HepG2 (cell line): ENCODE data around the gene TRAPPC4. TPM values are rescaled to one million over a fixed set of nuclear protein-coding genes. Genes with fewer than 3 reads are reported as not detected.

Experiments used
- MLX ChIP-seq: IDR thresholded peaks from 2 replicates; pipeline ENCODE4 v1.6.1; 2016
- NR1H2 ChIP-seq: sonication (generic); formaldehyde crosslinking; IDR thresholded peaks from 2 replicates; pipeline ENCODE4 v1.8.1; 2022; ENCODE audit warnings: low read depth, missing genetic modification reagents, borderline replicate concordance
- SSRP1 ChIP-seq: IDR thresholded peaks from 2 replicates; pipeline ENCODE4 v1.6.1; 2016; ENCODE audit warnings: control low read depth
- ZNF337 ChIP-seq: sonication (generic); formaldehyde crosslinking; IDR thresholded peaks from 2 replicates; pipeline ENCODE4 v1.5.1; 2020; ENCODE audit warnings: missing genetic modification reagents, low read depth, mild to moderate bottlenecking, borderline replicate concordance
- ZNF567 ChIP-seq: sonication (generic); formaldehyde crosslinking; IDR thresholded peaks from 2 replicates; pipeline ENCODE4 v1.8.1; 2023; ENCODE audit warnings: mild to moderate bottlenecking, missing genetic modification reagents, borderline replicate concordance
- ZNF646 ChIP-seq: sonication (generic); formaldehyde crosslinking; IDR thresholded peaks from 2 replicates; pipeline ENCODE4 v1.9.0; 2021; ENCODE audit warnings: mild to moderate bottlenecking, missing genetic modification reagents
- polyA plus RNA-seq, 8 experiments: library from polyadenylated mRNA; depleted of rRNA in 3 of 8; stranded (reverse) in 7 of 8; unstranded in 1 of 8; fragments of >200 nt; fragmentation: Illumina TruSeq in 4 of 8; extraction: Trizol in 4 of 8; gene quantifications; 2 replicates each; pipeline versions ENCODE4 v1.2.1 to v1.2.3, GENCODE V29; 2011 to 2016; ENCODE audit warnings: low read depth in 4 of 8, missing spikeins in 1 of 8, mixed read lengths in 1 of 8; ENCODE audit not compliant: insufficient read depth in 1 of 8
- total RNA-seq, 5 experiments: library from RNA; depleted of rRNA; stranded (reverse); fragments of >200 nt; fragmentation: Illumina TruSeq; extraction: Trizol; gene quantifications; 2 replicates each; pipeline ENCODE4 v1.2.3, GENCODE V29; 2016; ENCODE audit warnings: low read depth in 1 of 5
- TF ChIP-seq, protein P1 (sequence below): sonication (generic); formaldehyde crosslinking; IDR thresholded peaks from 2 replicates; pipeline ENCODE4 v1.5.0; 2020; ENCODE audit warnings: mild to moderate bottlenecking, missing genetic modification reagents, borderline replicate concordance

Gene TRAPPC4
- total and polyA plus RNA-seq, 2 of the 13 experiments (the other 11 are each of a cell fraction or from before 2014, with no cell fraction given): 97.4 to 140 TPM

- TF ChIP-seq ZNF646 (no peak), ZNF567 (CRISPR knock-in tag) (no peak), NR1H2 (0 out of 2 replicates have a peak, but pooled peaks have one; percentile 52), MLX (CRISPR knock-in tag) (no peak), ZNF337 (CRISPR knock-in tag) (no peak), SSRP1 (CRISPR knock-in tag) (0 out of 2 replicates have a peak, but pooled peaks have one; percentile 23)
- TF ChIP-seq, protein P1, sequence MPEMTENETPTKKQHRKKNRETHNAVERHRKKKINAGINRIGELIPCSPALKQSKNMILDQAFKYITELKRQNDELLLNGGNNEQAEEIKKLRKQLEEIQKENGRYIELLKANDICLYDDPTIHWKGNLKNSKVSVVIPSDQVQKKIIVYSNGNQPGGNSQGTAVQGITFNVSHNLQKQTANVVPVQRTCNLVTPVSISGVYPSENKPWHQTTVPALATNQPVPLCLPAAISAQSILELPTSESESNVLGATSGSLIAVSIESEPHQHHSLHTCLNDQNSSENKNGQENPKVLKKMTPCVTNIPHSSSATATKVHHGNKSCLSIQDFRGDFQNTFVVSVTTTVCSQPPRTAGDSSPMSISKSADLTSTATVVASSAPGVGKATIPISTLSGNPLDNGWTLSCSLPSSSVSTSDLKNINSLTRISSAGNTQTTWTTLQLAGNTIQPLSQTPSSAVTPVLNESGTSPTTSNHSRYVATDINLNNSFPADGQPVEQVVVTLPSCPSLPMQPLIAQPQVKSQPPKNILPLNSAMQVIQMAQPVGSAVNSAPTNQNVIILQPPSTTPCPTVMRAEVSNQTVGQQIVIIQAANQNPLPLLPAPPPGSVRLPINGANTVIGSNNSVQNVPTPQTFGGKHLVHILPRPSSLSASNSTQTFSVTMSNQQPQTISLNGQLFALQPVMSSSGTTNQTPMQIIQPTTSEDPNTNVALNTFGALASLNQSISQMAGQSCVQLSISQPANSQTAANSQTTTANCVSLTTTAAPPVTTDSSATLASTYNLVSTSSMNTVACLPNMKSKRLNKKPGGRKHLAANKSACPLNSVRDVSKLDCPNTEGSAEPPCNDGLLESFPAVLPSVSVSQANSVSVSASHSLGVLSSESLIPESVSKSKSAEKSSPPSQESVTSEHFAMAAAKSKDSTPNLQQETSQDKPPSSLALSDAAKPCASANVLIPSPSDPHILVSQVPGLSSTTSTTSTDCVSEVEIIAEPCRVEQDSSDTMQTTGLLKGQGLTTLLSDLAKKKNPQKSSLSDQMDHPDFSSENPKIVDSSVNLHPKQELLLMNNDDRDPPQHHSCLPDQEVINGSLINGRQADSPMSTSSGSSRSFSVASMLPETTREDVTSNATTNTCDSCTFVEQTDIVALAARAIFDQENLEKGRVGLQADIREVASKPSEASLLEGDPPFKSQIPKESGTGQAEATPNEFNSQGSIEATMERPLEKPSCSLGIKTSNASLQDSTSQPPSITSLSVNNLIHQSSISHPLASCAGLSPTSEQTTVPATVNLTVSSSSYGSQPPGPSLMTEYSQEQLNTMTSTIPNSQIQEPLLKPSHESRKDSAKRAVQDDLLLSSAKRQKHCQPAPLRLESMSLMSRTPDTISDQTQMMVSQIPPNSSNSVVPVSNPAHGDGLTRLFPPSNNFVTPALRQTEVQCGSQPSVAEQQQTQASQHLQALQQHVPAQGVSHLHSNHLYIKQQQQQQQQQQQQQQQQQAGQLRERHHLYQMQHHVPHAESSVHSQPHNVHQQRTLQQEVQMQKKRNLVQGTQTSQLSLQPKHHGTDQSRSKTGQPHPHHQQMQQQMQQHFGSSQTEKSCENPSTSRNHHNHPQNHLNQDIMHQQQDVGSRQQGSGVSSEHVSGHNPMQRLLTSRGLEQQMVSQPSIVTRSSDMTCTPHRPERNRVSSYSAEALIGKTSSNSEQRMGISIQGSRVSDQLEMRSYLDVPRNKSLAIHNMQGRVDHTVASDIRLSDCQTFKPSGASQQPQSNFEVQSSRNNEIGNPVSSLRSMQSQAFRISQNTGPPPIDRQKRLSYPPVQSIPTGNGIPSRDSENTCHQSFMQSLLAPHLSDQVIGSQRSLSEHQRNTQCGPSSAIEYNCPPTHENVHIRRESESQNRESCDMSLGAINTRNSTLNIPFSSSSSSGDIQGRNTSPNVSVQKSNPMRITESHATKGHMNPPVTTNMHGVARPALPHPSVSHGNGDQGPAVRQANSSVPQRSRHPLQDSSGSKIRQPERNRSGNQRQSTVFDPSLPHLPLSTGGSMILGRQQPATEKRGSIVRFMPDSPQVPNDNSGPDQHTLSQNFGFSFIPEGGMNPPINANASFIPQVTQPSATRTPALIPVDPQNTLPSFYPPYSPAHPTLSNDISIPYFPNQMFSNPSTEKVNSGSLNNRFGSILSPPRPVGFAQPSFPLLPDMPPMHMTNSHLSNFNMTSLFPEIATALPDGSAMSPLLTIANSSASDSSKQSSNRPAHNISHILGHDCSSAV (CRISPR knock-in tag): 0 out of 2 replicates have a peak, but pooled peaks have one; percentile 34
These were observed 7.6 kb downstream of the TRAPPC4 start (continued) for GRCh38 chr11:119025978-119026766.
